Raji (cell line): Measurements from ENCODE around the gene KCNAB2.

ENCODE experiments used
- POLR2A ChIP-seq: IDR thresholded peaks from 2 replicates; pipeline ENCODE4 v1.6.1; 2011; ENCODE audit warnings: low read depth, low read length, control low read depth; ENCODE audit not compliant: insufficient read depth

Gene KCNAB2

GRCh38 chr1:6092211-6092610 lies 46.5 kb downstream of the KCNAB2 start:
- no peak for TF ChIP-seq POLR2A

- no peak for TF ChIP-seq POLR2A
Measured at GRCh38 chr1:6093071-6093470, 47.4 kb downstream of the KCNAB2 start.

GRCh38 chr1:6093611-6094010 lies 47.9 kb downstream of the KCNAB2 start:
- TF ChIP-seq POLR2A = no peak

- no peak for TF ChIP-seq POLR2A
Measured at GRCh38 chr1:6094246-6094645, 48.6 kb downstream of the KCNAB2 start.

GRCh38 chr1:6094801-6095505 lies 49.3 kb downstream of the KCNAB2 start:
- TF ChIP-seq POLR2A = no peak

- no peak for TF ChIP-seq POLR2A
Measured at GRCh38 chr1:6095511-6096242, 50.0 kb downstream of the KCNAB2 start.

GRCh38 chr1:6096243-6097116 lies 50.8 kb downstream of the KCNAB2 start:
- no peak for TF ChIP-seq POLR2A

- TF ChIP-seq POLR2A = no peak
Measured at GRCh38 chr1:6097117-6097595, 51.5 kb downstream of the KCNAB2 start.

GRCh38 chr1:6097824-6098223 lies 52.1 kb downstream of the KCNAB2 start:
- TF ChIP-seq POLR2A = no peak

GRCh38 chr1:6098303-6099215 lies 52.9 kb downstream of the KCNAB2 start:
- no peak for TF ChIP-seq POLR2A

- no peak for TF ChIP-seq POLR2A
Measured at GRCh38 chr1:6099297-6099696, 53.6 kb downstream of the KCNAB2 start.

- no peak for TF ChIP-seq POLR2A
Measured at GRCh38 chr1:6099787-6100765, 54.4 kb downstream of the KCNAB2 start.
